H7 (cell line): Measurements from ENCODE around the gene MSH2. TPM values are rescaled to one million over a fixed set of nuclear protein-coding genes. Genes with fewer than 3 reads are reported as not detected.

ENCODE experiments used
- DNase-seq: peaks from one replicate; pipeline ENCODE4 v3.0.0; 2012
- H3K27me3 ChIP-seq: 2 replicates; pipeline ENCODE4 v1.6.0; 2011; ENCODE audit warnings: mild to moderate bottlenecking, low read length; ENCODE audit not compliant: control insufficient read depth, insufficient read depth
- H3K36me3 ChIP-seq: replicated peaks from 2 replicates; pipeline ENCODE4 v1.5.1; 2011; ENCODE audit warnings: low read length; ENCODE audit not compliant: control insufficient read depth, insufficient read depth
- H3K4me3 ChIP-seq: 2 replicates; pipeline ENCODE4 v1.5.1; 2011; ENCODE audit warnings: low read depth, mild to moderate bottlenecking, control low read depth, low read length, moderate library complexity; ENCODE audit not compliant: insufficient read depth
- total RNA-seq: library from RNA; depleted of rRNA; stranded (reverse); fragments of >200 nt; shearing (Covaris generic); gene quantifications from 2 replicates; pipeline ENCODE4 v1.2.3, GENCODE V29; 2014

MSH2 gene
- total RNA-seq, 1 experiment from 2014 or later = 203 TPM

GRCh38 chr2:47516360-47517104 is 113.6 kb downstream of the MSH2 start:
- peak; percentile 67 for DNase-seq
- Histone ChIP-seq H3K27me3 (no peaks in the 10 kb centered on the region), H3K36me3 (no peaks in the 10 kb centered on the region), H3K4me3 (no peak overlapping the region)

GRCh38 chr2:47518497-47519146 is 115.7 kb downstream of the MSH2 start:
- Histone ChIP-seq H3K36me3 (no peaks in the 10 kb centered on the region), H3K27me3 (no peaks in the 10 kb centered on the region), H3K4me3 (no peak overlapping the region)
- no peak for DNase-seq

- DNase-seq = no peak
- Histone ChIP-seq H3K36me3 (no peaks in the 10 kb centered on the region), H3K27me3 (no peaks in the 10 kb centered on the region), H3K4me3 (no peak overlapping the region)
Measured at GRCh38 chr2:47519147-47519537, 116.2 kb downstream of the MSH2 start.

- Histone ChIP-seq H3K4me3 (no peak overlapping the region), H3K36me3 (no peaks in the 10 kb centered on the region), H3K27me3 (no peaks in the 10 kb centered on the region)
- DNase-seq = peak; percentile 79
Measured at GRCh38 chr2:47519604-47520301, 116.8 kb downstream of the MSH2 start.

- H3K4me3 ChIP-seq = no peak overlapping the region
- peak; percentile 47 for DNase-seq
- no peaks in the 10 kb centered on the region for H3K27me3 ChIP-seq
- no peaks in the 10 kb centered on the region for H3K36me3 ChIP-seq
Measured at GRCh38 chr2:47520302-47520630, 117.3 kb downstream of the MSH2 start.

- Histone ChIP-seq H3K36me3 (no peaks in the 10 kb centered on the region), H3K27me3 (no peaks in the 10 kb centered on the region), H3K4me3 (no peak overlapping the region)
- DNase-seq = peak; percentile 50
Measured at GRCh38 chr2:47520825-47521665, 118.1 kb downstream of the MSH2 start.

GRCh38 chr2:47521666-47522285 is 118.8 kb downstream of the MSH2 start:
- Histone ChIP-seq H3K4me3 (no peak overlapping the region), H3K36me3 (no peaks in the 10 kb centered on the region)
- DNase-seq = peak; percentile 48

GRCh38 chr2:47525167-47525566 is 122.2 kb downstream of the MSH2 start:
- no peak for DNase-seq
- H3K4me3 ChIP-seq = no peak overlapping the region
- no peaks in the 10 kb centered on the region for H3K27me3 ChIP-seq
- H3K36me3 ChIP-seq = no peaks in the 10 kb centered on the region

More at GRCh38 chr2:47521666-47522285, 118.8 kb downstream of the MSH2 start:
- H3K27me3 ChIP-seq = no peaks in the 10 kb centered on the region

- H3K36me3 ChIP-seq = no peaks in the 10 kb centered on the region
Measured at GRCh38 chr2:47528455-47528854, 125.5 kb downstream of the MSH2 start.

GRCh38 chr2:47528874-47529273 is 125.9 kb downstream of the MSH2 start:
- Histone ChIP-seq H3K27me3 (no peaks in the 10 kb centered on the region), H3K4me3 (no peak overlapping the region), H3K36me3 (no peaks in the 10 kb centered on the region)
- DNase-seq = no peak

More at GRCh38 chr2:47528455-47528854, 125.5 kb downstream of the MSH2 start:
- no peak overlapping the region for H3K4me3 ChIP-seq
- no peaks in the 10 kb centered on the region for H3K27me3 ChIP-seq
- no peak for DNase-seq

- no peaks in the 10 kb centered on the region for H3K36me3 ChIP-seq
- no peak overlapping the region for H3K4me3 ChIP-seq
- peak; percentile 65 for DNase-seq
- no peaks in the 10 kb centered on the region for H3K27me3 ChIP-seq
Measured at GRCh38 chr2:47530105-47530760, 127.3 kb downstream of the MSH2 start.

- no peaks in the 10 kb centered on the region for H3K27me3 ChIP-seq
- H3K4me3 ChIP-seq = no peak overlapping the region
- DNase-seq = no peak
- H3K36me3 ChIP-seq = no peaks in the 10 kb centered on the region
Measured at GRCh38 chr2:47531378-47532042, 128.6 kb downstream of the MSH2 start.
